OCI-LY3 (cell line): ENCODE measurements around the gene UFSP1.

Experiments used
- CTCF ChIP-seq: fragments of 200-600, 300-600 bp; sonication (generic); IDR thresholded peaks from 2 replicates; pipeline ENCODE4 v1.5.1; 2014; ENCODE audit warnings: antibody characterized with exemption, low read length, low read depth
- EZH2phosphoT487 ChIP-seq: fragments of 200-600 bp; shearing (Covaris generic); IDR thresholded peaks from 2 replicates; pipeline ENCODE4 v1.6.1; 2018; ENCODE audit warnings: antibody characterized with exemption, mixed run types, low read depth

DNA sequence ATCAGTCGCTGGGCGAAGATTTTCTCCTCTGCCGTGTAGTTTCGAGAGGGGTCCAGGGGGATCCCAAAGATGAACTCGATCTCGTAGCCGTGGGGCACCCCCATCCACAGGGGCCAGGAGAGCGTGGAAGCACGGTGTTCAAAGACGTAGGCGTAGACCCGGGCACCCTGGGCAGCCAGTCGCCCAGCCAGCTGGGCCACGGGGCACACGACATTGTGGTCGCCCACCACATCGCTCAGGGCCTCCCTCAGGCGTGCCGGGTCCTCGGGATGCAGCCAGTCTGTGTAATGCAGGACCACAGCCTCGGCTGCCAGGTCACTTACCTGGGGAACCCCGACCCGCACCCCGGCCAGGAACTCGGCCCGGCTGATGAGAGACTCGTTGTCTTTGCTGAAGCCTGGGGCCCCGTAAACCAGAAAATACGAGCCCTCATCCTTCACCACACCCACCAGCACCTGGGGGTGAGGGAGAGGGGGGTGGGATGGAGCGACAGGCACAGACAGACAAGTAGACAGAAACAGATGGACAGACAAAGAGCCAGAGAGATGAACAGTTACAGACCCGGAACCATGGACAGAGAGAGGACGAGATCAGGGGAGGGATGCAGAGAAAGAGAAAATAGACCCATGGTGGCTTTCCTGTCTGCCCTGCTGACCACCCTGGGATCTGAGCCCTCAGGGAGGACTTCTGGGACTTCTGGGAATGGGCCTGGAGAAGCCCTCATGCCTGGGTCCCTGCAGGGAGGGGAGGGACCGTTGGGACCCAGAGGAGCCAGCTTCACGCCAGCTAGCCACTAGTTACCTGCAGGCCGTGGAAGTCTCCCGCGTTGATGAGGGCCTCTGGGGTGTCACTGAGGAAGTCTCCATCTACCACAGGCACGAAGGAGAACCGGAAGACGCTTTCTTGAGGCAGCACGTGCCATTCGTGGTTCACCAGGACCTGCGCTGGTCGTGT is 3.1 kb upstream of the UFSP1 start:
- no peak for TF ChIP-seq CTCF
- TF ChIP-seq EZH2phosphoT487, result no peak
